ENCODE results near the gene FUCA1. TPM values are rescaled to one million over a fixed set of nuclear protein-coding genes. Genes with fewer than 3 reads are reported as not detected.

Gene FUCA1
- total RNA-seq, 2 experiments from 2014 or later: 3.6 to 4.1 TPM

DNA sequence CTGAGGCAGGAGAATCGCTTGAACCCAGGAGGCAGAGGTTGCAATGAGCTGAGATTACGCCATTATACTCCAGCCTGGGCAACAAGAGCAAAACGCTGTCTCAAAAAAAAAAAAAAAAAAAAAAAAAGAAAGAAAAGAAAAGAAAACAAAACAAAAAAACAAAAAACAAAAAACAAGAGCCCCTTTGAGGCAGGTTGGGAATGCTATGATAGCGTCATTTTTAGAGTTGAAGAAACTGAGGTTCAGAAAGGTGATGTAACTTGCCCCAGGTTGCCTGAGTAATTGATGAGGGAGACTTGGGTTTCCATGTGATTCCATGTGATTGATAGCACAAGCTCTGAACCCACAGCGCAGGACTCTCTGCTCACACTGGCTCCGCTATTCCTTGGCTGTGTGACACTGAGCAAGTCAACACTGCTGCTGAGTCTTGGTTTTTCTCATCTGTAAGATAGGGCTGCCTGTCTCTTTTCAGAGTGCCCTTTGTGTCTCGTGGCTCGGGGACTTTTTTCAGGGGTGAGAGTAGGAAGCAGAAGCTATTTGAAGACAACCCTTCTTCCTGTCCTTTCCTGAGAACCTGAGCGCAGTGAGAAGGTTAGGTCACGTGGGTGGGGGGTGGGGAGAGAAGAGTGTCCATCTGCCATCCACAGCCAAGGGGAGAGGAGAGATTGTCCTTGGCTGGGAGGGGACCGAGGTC, 42.6 kb upstream of the FUCA1 start:
- no peaks in the 10 kb centered on the region for H3K36me3 ChIP-seq (ENCODE audit: insufficient read depth, low read length)
- H3K4me3 ChIP-seq (ENCODE audit: low read length): no peak overlapping the region
- intact Hi-C loops (cut with DNase I, micrococcal nuclease): no loop called here
- TF ChIP-seq, protein P1, sequence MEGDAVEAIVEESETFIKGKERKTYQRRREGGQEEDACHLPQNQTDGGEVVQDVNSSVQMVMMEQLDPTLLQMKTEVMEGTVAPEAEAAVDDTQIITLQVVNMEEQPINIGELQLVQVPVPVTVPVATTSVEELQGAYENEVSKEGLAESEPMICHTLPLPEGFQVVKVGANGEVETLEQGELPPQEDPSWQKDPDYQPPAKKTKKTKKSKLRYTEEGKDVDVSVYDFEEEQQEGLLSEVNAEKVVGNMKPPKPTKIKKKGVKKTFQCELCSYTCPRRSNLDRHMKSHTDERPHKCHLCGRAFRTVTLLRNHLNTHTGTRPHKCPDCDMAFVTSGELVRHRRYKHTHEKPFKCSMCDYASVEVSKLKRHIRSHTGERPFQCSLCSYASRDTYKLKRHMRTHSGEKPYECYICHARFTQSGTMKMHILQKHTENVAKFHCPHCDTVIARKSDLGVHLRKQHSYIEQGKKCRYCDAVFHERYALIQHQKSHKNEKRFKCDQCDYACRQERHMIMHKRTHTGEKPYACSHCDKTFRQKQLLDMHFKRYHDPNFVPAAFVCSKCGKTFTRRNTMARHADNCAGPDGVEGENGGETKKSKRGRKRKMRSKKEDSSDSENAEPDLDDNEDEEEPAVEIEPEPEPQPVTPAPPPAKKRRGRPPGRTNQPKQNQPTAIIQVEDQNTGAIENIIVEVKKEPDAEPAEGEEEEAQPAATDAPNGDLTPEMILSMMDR (IDR thresholded peaks at IDR 0.05): no peak
- CTCF ChIA-PET: no interaction called here
- DNase-seq (peak in 2 of 14 experiments; percentile 32 to 36), ATAC-seq (ENCODE audit: poor library complexity) (no peak)
- H3K4me3 Mint-ChIP-seq: no peak overlapping the region
- POLR2A ChIA-PET: interaction anchor here (0.6 kb wide), 1 partner anchor 13 kb away, joined by 3 read pairs; no protein-coding TSS in a partner anchor
- H3K36me3 Mint-ChIP-seq (ENCODE audit: low read depth): no peaks in the 10 kb centered on the region
- peaks cover 37% of the 10 kb centered on the region for H3K4me1 Mint-ChIP-seq (ENCODE audit: low read depth)
- peaks cover 17% of the 10 kb centered on the region for H3K27me3 Mint-ChIP-seq
- no peaks in the 10 kb centered on the region for H3K9me3 ChIP-seq (ENCODE audit: control insufficient read depth in 1 of 2, insufficient read depth in 1 of 2, low read length in 2 of 2)
- no peaks in the 10 kb centered on the region for H3K27me3 ChIP-seq (ENCODE audit: control insufficient read depth in 1 of 2, insufficient read depth in 2 of 2, low read length in 2 of 2)
- H3K27ac Mint-ChIP-seq: no peak overlapping the region
- no peaks in the 10 kb centered on the region for H3K9me3 Mint-ChIP-seq
- peaks cover 46% of the 10 kb centered on the region for H3K4me1 ChIP-seq (ENCODE audit: insufficient read depth, low read length)
- H3K27ac ChIP-seq (ENCODE audit: low read depth in 1 of 2, low read length in 2 of 2): no peak overlapping the region

DNA sequence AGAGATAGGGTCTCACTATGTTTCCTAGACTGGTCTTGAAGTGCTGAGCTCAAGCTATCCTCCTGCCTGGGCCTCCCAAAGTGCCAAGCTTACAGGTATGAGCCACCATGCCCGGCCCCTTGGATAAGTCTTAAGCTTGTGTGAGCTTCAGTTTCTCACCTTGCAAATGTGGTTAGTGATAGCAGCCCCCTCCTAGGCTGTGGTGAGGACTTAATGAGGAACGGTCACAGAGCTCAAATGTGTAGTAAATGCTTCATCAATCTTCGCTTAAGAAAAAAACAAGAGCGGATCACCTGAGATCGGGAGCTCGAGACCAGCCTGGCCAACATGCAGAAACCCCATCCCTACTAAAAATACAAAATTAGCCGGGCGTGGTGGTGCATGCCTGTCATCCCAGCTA, 42.1 kb upstream of the FUCA1 start:
- TF ChIP-seq, protein P1 (IDR thresholded peaks at IDR 0.05): no peak
- ATAC-seq (ENCODE audit: poor library complexity) (no peak), DNase-seq (no peak)
- peaks cover 46% of the 10 kb centered on the region for H3K4me1 ChIP-seq (ENCODE audit: insufficient read depth, low read length)
- CTCF ChIA-PET: no interaction called here
- POLR2A ChIA-PET: interaction anchor here (0.6 kb wide), 1 partner anchor 12 kb away, joined by 3 read pairs; no protein-coding TSS in a partner anchor
- no peaks in the 10 kb centered on the region for H3K27me3 ChIP-seq (ENCODE audit: control insufficient read depth in 1 of 2, insufficient read depth in 2 of 2, low read length in 2 of 2)
- no peaks in the 10 kb centered on the region for H3K9me3 ChIP-seq (ENCODE audit: control insufficient read depth in 1 of 2, insufficient read depth in 1 of 2, low read length in 2 of 2)
- peaks cover 23% of the 10 kb centered on the region for H3K27me3 Mint-ChIP-seq
- peaks cover 37% of the 10 kb centered on the region for H3K4me1 Mint-ChIP-seq (ENCODE audit: low read depth)
- H3K9me3 Mint-ChIP-seq: no peaks in the 10 kb centered on the region
- H3K4me3 ChIP-seq (ENCODE audit: low read length): no peak overlapping the region
- H3K36me3 ChIP-seq (ENCODE audit: insufficient read depth, low read length): no peaks in the 10 kb centered on the region
- H3K4me3 Mint-ChIP-seq: no peak overlapping the region
- no peak overlapping the region for H3K27ac Mint-ChIP-seq
- no peaks in the 10 kb centered on the region for H3K36me3 Mint-ChIP-seq (ENCODE audit: low read depth)
- H3K27ac ChIP-seq (ENCODE audit: low read depth in 1 of 2, low read length in 2 of 2): no peak overlapping the region
- intact Hi-C loops (cut with DNase I, micrococcal nuclease): no loop called here

DNA sequence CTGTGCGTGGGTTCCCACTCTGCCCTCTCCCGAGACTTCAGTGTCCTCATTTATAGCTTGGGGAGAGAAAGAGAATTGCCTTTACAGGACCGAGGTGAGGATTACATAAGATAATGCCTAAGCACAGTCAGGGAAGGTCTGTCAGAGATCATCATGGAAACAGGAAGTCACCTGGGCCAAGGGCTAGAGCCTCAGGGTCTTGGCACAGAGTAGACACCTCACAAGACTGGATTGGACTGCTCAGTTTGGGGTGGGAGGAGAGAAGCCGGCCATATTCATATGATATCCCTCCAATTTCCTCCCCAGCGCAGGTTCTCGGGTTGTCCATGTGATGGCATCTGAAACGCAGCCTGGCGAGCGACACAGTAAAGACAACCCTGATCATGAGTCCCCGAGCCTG, 41.3 kb upstream of the FUCA1 start:
- no peaks in the 10 kb centered on the region for H3K9me3 ChIP-seq (ENCODE audit: control insufficient read depth in 1 of 2, insufficient read depth in 1 of 2, low read length in 2 of 2)
- ChIA-PET POLR2A (no interaction called here), CTCF (no interaction called here)
- ATAC-seq (ENCODE audit: poor library complexity): no peak
- Mint-ChIP-seq H3K9me3 (no peaks in the 10 kb centered on the region), H3K36me3 (ENCODE audit: low read depth) (no peaks in the 10 kb centered on the region), H3K27me3 (peaks cover 30% of the 10 kb centered on the region), H3K4me3 (no peak overlapping the region), H3K27ac (no peak overlapping the region), H3K4me1 (ENCODE audit: low read depth) (peaks cover 37% of the 10 kb centered on the region)
- TF ChIP-seq, protein P1 (IDR thresholded peaks at IDR 0.05): no peak
- H3K4me3 ChIP-seq (ENCODE audit: low read length): no peak overlapping the region
- intact Hi-C loops (cut with DNase I, micrococcal nuclease): no loop called here
- peaks cover 44% of the 10 kb centered on the region for H3K4me1 ChIP-seq (ENCODE audit: insufficient read depth, low read length)
- DNase-seq: peak in 1 of 14 experiments; percentile 35
- no peaks in the 10 kb centered on the region for H3K27me3 ChIP-seq (ENCODE audit: control insufficient read depth in 1 of 2, insufficient read depth in 2 of 2, low read length in 2 of 2)
- H3K27ac ChIP-seq (ENCODE audit: low read depth in 1 of 2, low read length in 2 of 2): no peak overlapping the region
- H3K36me3 ChIP-seq (ENCODE audit: insufficient read depth, low read length): no peaks in the 10 kb centered on the region

Data from CD4-positive, alpha-beta T cell (primary cell).